IMR-90 (cell line): ENCODE measurements around the gene GCH1. TPM values are rescaled to one million over a fixed set of nuclear protein-coding genes. Genes with fewer than 3 reads are reported as not detected.

Experiments used
- ATAC-seq: fragments of 200-7000 bp; cut with Tn5 transposase; 2 replicates; pipeline ENCODE4 v1.9.1; 2020; ENCODE audit warnings: low read depth, mild to moderate bottlenecking, moderate library complexity
- BruUV-seq: library from RNA; stranded (reverse); fragments of 400-500 nt; replicated peaks from 2 replicates; lab custom pipeline; 2021; lab: Mats Ljungman, UMichigan
- CTCF ChIA-PET: fragments of 300-600 bp; formaldehyde crosslinking; extraction: SDS; loops from one replicate; lab custom pipeline; 2021; ENCODE audit warnings: antibody characterized with exemption; lab: Yijun Ruan, JAX
- POLR2A ChIA-PET: fragments of 300-600 bp; sonication (Branson Sonifier 250); formaldehyde crosslinking; loops from one replicate; lab custom pipeline; 2022; ENCODE audit warnings: antibody characterized with exemption; ENCODE audit not compliant: unreplicated experiment; lab: Charles Lee
- DNase-seq: peaks from one replicate; pipeline ENCODE4 v3.0.0; 2013
- H2AFZ ChIP-seq: replicated peaks from 2 replicates; pipeline ENCODE3; 2013; ENCODE audit warnings: low read length, mild to moderate bottlenecking; ENCODE audit not compliant: poor library complexity
- H2AK5ac ChIP-seq: 2 replicates; pipeline ENCODE4 v1.6.1; 2013; ENCODE audit warnings: low read depth, low read length, inconsistent platforms
- H2AK9ac ChIP-seq: replicated peaks from 2 replicates; pipeline ENCODE3; 2013; ENCODE audit warnings: mild to moderate bottlenecking, low read depth, low read length, moderate library complexity; ENCODE audit not compliant: poor library complexity
- H2BK120ac ChIP-seq: 2 replicates; pipeline ENCODE4 v1.6.1; 2013; ENCODE audit warnings: low read depth, low read length, inconsistent platforms
- H2BK15ac ChIP-seq: 3 replicates; pipeline ENCODE4 v1.6.1; 2013; ENCODE audit warnings: low read depth, low read length, inconsistent platforms
- H2BK20ac ChIP-seq: 2 replicates; pipeline ENCODE4 v1.6.1; 2013; ENCODE audit warnings: low read depth, mild to moderate bottlenecking, inconsistent platforms, low read length, moderate library complexity
- H2BK5ac ChIP-seq: 2 replicates; pipeline ENCODE4 v1.6.1; 2013; ENCODE audit warnings: mild to moderate bottlenecking, low read depth, low read length, inconsistent platforms; ENCODE audit not compliant: poor library complexity, severe bottlenecking
- H3K14ac ChIP-seq: replicated peaks from 2 replicates; pipeline ENCODE4 v1.6.1; 2013; ENCODE audit warnings: low read depth, low read length, inconsistent platforms
- H3K18ac ChIP-seq: 2 replicates; pipeline ENCODE4 v1.6.1; 2013; ENCODE audit warnings: low read depth, low read length, control low read depth
- H3K23ac ChIP-seq: 2 replicates; pipeline ENCODE4 v1.6.1; 2013; ENCODE audit warnings: low read depth, low read length, inconsistent platforms
- H3K27ac ChIP-seq: 2 replicates; pipeline ENCODE4 v1.5.1; 2013; ENCODE audit warnings: mild to moderate bottlenecking, control low read depth, low read length; ENCODE audit not compliant: insufficient read depth
- H3K27me3 ChIP-seq: 2 replicates; pipeline ENCODE4 v1.6.1; 2013; ENCODE audit warnings: low read length; ENCODE audit not compliant: control insufficient read depth, insufficient read depth
- H3K36me3 ChIP-seq: 2 replicates; pipeline ENCODE4 v1.6.1; 2013; ENCODE audit warnings: low read length, mixed read lengths; ENCODE audit not compliant: control insufficient read depth, insufficient read depth
- H3K4ac ChIP-seq: 2 replicates; pipeline ENCODE4 v1.6.1; 2013; ENCODE audit warnings: low read depth, low read length, inconsistent platforms
- H3K4me1 ChIP-seq: 2 replicates; pipeline ENCODE4 v1.6.1; 2013; ENCODE audit warnings: low read length, mixed read lengths; ENCODE audit not compliant: control insufficient read depth, insufficient read depth
- H3K4me2 ChIP-seq: 2 replicates; pipeline ENCODE4 v1.6.1; 2013; ENCODE audit warnings: low read depth, mild to moderate bottlenecking, control low read depth, low read length, moderate library complexity
- H3K4me3 ChIP-seq: 2 replicates; pipeline ENCODE4 v1.5.1; 2013; ENCODE audit warnings: low read depth, mild to moderate bottlenecking, control low read depth, low read length, moderate library complexity; ENCODE audit not compliant: insufficient read depth
- H3K56ac ChIP-seq: 2 replicates; pipeline ENCODE4 v1.6.1; 2013; ENCODE audit warnings: low read length, inconsistent platforms; ENCODE audit not compliant: insufficient read depth; ENCODE audit errors: extremely low read depth
- H3K79me1 ChIP-seq, 2 experiments: 2 replicates each; pipeline ENCODE4 v1.6.1; 2013; ENCODE audit warnings: low read length in 2 of 2, inconsistent platforms in 1 of 2, low read depth in 1 of 2
- H3K9ac ChIP-seq: 2 replicates; pipeline ENCODE4 v1.6.1; 2013; ENCODE audit warnings: low read depth, low read length, control low read depth
- H3K9me1 ChIP-seq: 2 replicates; pipeline ENCODE4 v1.6.1; 2013; ENCODE audit warnings: low read length, inconsistent platforms; ENCODE audit not compliant: insufficient read depth
- H3K9me3 ChIP-seq: 2 replicates; pipeline ENCODE4 v1.6.1; 2013; ENCODE audit warnings: low read length; ENCODE audit not compliant: control insufficient read depth, insufficient read depth
- H4K20me1 ChIP-seq: 2 replicates; pipeline ENCODE4 v1.6.1; 2013; ENCODE audit warnings: low read length, inconsistent platforms; ENCODE audit not compliant: insufficient read depth
- H4K5ac ChIP-seq: 2 replicates; pipeline ENCODE4 v1.6.1; 2013; ENCODE audit warnings: mild to moderate bottlenecking, low read depth, low read length, control low read depth
- H4K8ac ChIP-seq, 2 experiments: 2 replicates each; pipeline ENCODE4 v1.6.1; 2013; ENCODE audit warnings: low read depth in 2 of 2, low read length in 2 of 2, control low read depth in 1 of 2, inconsistent platforms in 1 of 2
- H4K91ac ChIP-seq: 2 replicates; pipeline ENCODE4 v1.6.1; 2013; ENCODE audit warnings: low read depth, low read length, inconsistent platforms; ENCODE audit not compliant: insufficient read depth
- BHLHE40 ChIP-seq: fragments of 150-350 bp; IDR thresholded peaks from 2 replicates; pipeline ENCODE4 v1.6.1; 2016; ENCODE audit warnings: mild to moderate bottlenecking, low read depth, low read length
- CEBPB ChIP-seq: IDR thresholded peaks from 2 replicates; pipeline ENCODE4 v1.6.1; 2012; ENCODE audit warnings: low read depth, low read length, improper control_type of control experiment
- CHD1 ChIP-seq: IDR thresholded peaks from 2 replicates; pipeline ENCODE4 v1.6.1; 2012; ENCODE audit warnings: low read depth, low read length, improper control_type of control experiment
- ELK1 ChIP-seq: fragments of 150-350 bp; IDR thresholded peaks from 2 replicates; pipeline ENCODE4 v1.6.1; 2016; ENCODE audit warnings: low read depth, mild to moderate bottlenecking, low read length, moderate library complexity, borderline replicate concordance
- FOS ChIP-seq: fragments of 150-350 bp; IDR thresholded peaks from 2 replicates; pipeline ENCODE4 v1.6.1; 2016; ENCODE audit warnings: low read depth, low read length
- MAFK ChIP-seq: IDR thresholded peaks from 2 replicates; pipeline ENCODE4 v1.6.1; 2012; ENCODE audit warnings: low read depth, low read length, improper control_type of control experiment
- MAZ ChIP-seq: IDR thresholded peaks from 2 replicates; pipeline ENCODE4 v1.6.1; 2012; ENCODE audit warnings: low read depth, mild to moderate bottlenecking, low read length, improper control_type of control experiment, moderate library complexity, borderline replicate concordance
- MXI1 ChIP-seq: IDR thresholded peaks from 2 replicates; pipeline ENCODE4 v1.6.1; 2012; ENCODE audit warnings: low read depth, mild to moderate bottlenecking, low read length, moderate library complexity, borderline replicate concordance
- NFE2L2 ChIP-seq: fragments of 150-350 bp; IDR thresholded peaks from 2 replicates; pipeline ENCODE4 v1.6.1; 2016; ENCODE audit warnings: low read depth, mild to moderate bottlenecking, low read length
- POLR2A ChIP-seq: IDR thresholded peaks from 2 replicates; pipeline ENCODE4 v1.6.1; 2012; ENCODE audit warnings: mild to moderate bottlenecking, low read depth, low read length
- RAD21 ChIP-seq: IDR thresholded peaks from 2 replicates; pipeline ENCODE4 v1.6.1; 2012; ENCODE audit warnings: low read length, improper control_type of control experiment
- RCOR1 ChIP-seq: IDR thresholded peaks from 2 replicates; pipeline ENCODE4 v1.6.1; 2012; ENCODE audit warnings: mild to moderate bottlenecking, low read length, improper control_type of control experiment; ENCODE audit not compliant: insufficient replicate concordance
- RFX5 ChIP-seq: IDR thresholded peaks from 2 replicates; pipeline ENCODE4 v1.8.0; 2012; ENCODE audit warnings: low read depth, mild to moderate bottlenecking, low read length, moderate library complexity
- SMC3 ChIP-seq: fragments of 150-350 bp; IDR thresholded peaks from 2 replicates; pipeline ENCODE4 v1.6.1; 2016; ENCODE audit warnings: low read depth, mild to moderate bottlenecking, antibody characterized with exemption, low read length, moderate library complexity
- WGBS, 2 experiments: methylation state at CpG; one replicate each; pipeline versions ENCODE4 v1.1.5 to v1.1.7; 2013; ENCODE audit warnings: missing lambda C conversion rate in 2 of 2; ENCODE audit not compliant: insufficient read length in 1 of 2; ENCODE audit errors: extremely low coverage in 2 of 2; 5-methylcytosine and 5-hydroxymethylcytosine counted together
- dilution Hi-C: fragments of 300-500 bp; cut with HindIII; formaldehyde crosslinking; loops from one replicate; pipeline ENCODE4 v1.14.3; 2018; ENCODE audit warnings: low sequenced_read_pairs; ENCODE audit not compliant: unreplicated experiment
- in situ Hi-C: fragments of 300-500 bp; cut with MboI; formaldehyde crosslinking; loops from 3 replicates; pipeline ENCODE4 v1.14.3; 2019; ENCODE audit warnings: low sequenced_read_pairs, inconsistent platforms, mixed read lengths
- intact Hi-C: fragments of 100-400 bp; cut with micrococcal nuclease; formaldehyde crosslinking; loops from 2 replicates; pipeline ENCODE4 v1.10.0; 2022
- polyA plus RNA-seq, 3 experiments: library from polyadenylated mRNA; depleted of rRNA; stranded (reverse); fragments of >200 nt; gene quantifications; 2 replicates each; pipeline ENCODE4 v1.2.3, GENCODE V29; 2012; ENCODE audit warnings: low replicate concordance in 1 of 3
- total RNA-seq: library from RNA; depleted of rRNA; stranded (reverse); fragments of >200 nt; gene quantifications from 2 replicates; pipeline ENCODE4 v1.2.3, GENCODE V29; 2012
- TF ChIP-seq, protein P1 (sequence below): conservative IDR thresholded peaks from 2 replicates; pipeline ENCODE4 v1.5.1; 2012; ENCODE audit warnings: mild to moderate bottlenecking, low read depth, low read length, improper control_type of control experiment
- TF ChIP-seq, protein P2 (sequence below): fragments of 150-350 bp; IDR thresholded peaks from 2 replicates; pipeline ENCODE4 v1.6.1; 2017; ENCODE audit warnings: mild to moderate bottlenecking, antibody characterized with exemption, low read length, low read depth

The GCH1 gene
- total and polyA plus RNA-seq, 2 of the 4 experiments (the other 2 are of a cell fraction): 0.54 to 0.74 TPM

DNA sequence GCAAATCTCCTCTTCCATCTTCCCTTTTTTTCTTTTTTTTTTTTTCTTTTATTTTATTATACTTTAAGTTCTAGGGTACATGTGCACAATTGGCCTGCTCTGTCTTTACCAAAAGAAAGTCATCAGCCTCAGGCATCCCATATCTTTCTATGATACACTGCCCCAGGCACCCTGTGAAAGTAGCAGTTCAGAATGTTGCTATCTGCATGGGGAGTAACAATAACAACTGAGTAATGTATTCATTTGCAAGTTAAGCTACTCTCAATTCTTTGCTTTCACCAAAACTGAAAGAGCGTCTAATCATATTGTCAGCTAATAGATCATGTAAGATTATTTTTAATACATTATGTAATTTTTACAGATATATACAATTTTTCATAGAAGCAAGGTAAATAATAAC, 13.5 kb upstream of the GCH1 start:
- Histone ChIP-seq H3K23ac (no peak overlapping the region), H3K27me3 (no peaks in the 10 kb centered on the region), H2BK120ac (no peak overlapping the region), H2BK15ac (no peak overlapping the region), H3K36me3 (no peaks in the 10 kb centered on the region), H3K79me1 (no peaks in the 10 kb centered on the region), H4K20me1 (no peaks in the 10 kb centered on the region), H3K4ac (no peak overlapping the region), H3K9me1 (no peaks in the 10 kb centered on the region), H2BK5ac (no peak overlapping the region), H4K91ac (no peak overlapping the region), H3K56ac (no peak overlapping the region), H2AK5ac (no peak overlapping the region), H3K14ac (no peak overlapping the region), H2AFZ (no peak overlapping the region), H4K8ac (no peak overlapping the region), H3K18ac (no peak overlapping the region), H2BK20ac (no peak overlapping the region), H3K9ac (no peak overlapping the region), H2AK9ac (no peak overlapping the region), H4K5ac (no peak overlapping the region), H3K4me3 (no peak overlapping the region), H3K4me1 (no peaks in the 10 kb centered on the region), H3K4me2 (no peak overlapping the region), H3K27ac (no peak overlapping the region), H3K9me3 (no peaks in the 10 kb centered on the region)
- TF ChIP-seq RCOR1: no peak
- TF ChIP-seq, protein P1, sequence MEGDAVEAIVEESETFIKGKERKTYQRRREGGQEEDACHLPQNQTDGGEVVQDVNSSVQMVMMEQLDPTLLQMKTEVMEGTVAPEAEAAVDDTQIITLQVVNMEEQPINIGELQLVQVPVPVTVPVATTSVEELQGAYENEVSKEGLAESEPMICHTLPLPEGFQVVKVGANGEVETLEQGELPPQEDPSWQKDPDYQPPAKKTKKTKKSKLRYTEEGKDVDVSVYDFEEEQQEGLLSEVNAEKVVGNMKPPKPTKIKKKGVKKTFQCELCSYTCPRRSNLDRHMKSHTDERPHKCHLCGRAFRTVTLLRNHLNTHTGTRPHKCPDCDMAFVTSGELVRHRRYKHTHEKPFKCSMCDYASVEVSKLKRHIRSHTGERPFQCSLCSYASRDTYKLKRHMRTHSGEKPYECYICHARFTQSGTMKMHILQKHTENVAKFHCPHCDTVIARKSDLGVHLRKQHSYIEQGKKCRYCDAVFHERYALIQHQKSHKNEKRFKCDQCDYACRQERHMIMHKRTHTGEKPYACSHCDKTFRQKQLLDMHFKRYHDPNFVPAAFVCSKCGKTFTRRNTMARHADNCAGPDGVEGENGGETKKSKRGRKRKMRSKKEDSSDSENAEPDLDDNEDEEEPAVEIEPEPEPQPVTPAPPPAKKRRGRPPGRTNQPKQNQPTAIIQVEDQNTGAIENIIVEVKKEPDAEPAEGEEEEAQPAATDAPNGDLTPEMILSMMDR: no peak
- TF ChIP-seq RFX5: no peak
- TF ChIP-seq ELK1: no peak
- no peak for TF ChIP-seq MAFK
- TF ChIP-seq SMC3: no peak
- no peak for TF ChIP-seq MXI1
- TF ChIP-seq POLR2A: no peak
- TF ChIP-seq NFE2L2: no peak
- no peak for TF ChIP-seq MAZ
- no peak for TF ChIP-seq BHLHE40
- no peak for TF ChIP-seq CHD1
- no peak for TF ChIP-seq FOS
- TF ChIP-seq RAD21: no peak
- TF ChIP-seq, protein P2, sequence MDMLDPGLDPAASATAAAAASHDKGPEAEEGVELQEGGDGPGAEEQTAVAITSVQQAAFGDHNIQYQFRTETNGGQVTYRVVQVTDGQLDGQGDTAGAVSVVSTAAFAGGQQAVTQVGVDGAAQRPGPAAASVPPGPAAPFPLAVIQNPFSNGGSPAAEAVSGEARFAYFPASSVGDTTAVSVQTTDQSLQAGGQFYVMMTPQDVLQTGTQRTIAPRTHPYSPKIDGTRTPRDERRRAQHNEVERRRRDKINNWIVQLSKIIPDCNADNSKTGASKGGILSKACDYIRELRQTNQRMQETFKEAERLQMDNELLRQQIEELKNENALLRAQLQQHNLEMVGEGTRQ: no peak
- TF ChIP-seq CEBPB: no peak
- ChIA-PET CTCF (no interaction called here), POLR2A (no interaction called here)
- no CpG with 5 or more reads among the region's 1 CpG for WGBS, 2 experiments
- dilution Hi-C loops: no loop called here
- intact Hi-C loops: no loop called here
- DNase-seq (no peak), ATAC-seq (no peak)
- in situ Hi-C loops: no loop called here
- no TSS peak for BruUV-seq
